GM19463 (cell line): ENCODE data around the gene RNU7-1.
A peak's percentile ranks its signal among the peaks of the same experiment; 100 is the strongest.

Experiments
- ATAC-seq: cut with Tn5 transposase; IDR thresholded peaks from one replicate; pipeline ENCODE4 v1.9.1; 2021; ENCODE audit warnings: mild to moderate bottlenecking, moderate library complexity; ENCODE audit not compliant: unreplicated experiment

The RNU7-1 gene

DNA sequence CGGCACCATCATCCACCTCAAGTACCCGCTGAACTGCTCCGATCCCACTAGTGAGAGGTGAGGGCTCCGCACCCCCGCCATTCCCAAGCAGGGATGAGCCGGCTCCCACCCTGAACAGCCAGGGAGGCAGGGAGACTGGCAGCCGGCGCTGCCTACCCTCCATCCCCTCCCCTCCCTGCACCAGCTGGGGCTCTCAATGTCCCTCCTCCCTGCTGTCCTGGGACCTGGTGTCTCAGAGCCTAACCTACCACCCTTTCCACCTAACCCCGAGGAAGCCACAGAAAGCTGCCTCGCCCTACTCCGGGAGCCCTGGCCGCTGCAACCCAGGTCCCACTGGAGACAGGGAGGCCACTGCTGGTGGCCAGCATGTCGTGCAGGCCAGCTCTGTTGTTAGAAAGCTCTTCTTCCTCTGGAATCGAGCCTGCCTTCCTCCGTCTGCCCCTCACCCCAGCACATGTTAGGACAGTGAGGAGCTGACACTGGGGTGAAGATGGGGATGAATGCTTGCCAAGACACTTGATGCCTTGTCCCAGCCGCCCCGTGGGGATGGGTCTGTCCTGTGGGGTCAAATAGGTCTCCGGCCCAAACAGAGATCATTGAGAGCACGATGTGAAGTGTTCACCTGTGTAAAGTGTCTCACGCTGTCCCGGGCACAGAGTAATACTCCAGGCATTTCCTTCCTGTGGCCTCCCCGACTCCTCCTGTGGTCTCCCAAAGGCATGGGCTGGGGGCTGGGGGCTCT, 8.7 kb downstream of the RNU7-1 start:
- ATAC-seq, result no peak

DNA sequence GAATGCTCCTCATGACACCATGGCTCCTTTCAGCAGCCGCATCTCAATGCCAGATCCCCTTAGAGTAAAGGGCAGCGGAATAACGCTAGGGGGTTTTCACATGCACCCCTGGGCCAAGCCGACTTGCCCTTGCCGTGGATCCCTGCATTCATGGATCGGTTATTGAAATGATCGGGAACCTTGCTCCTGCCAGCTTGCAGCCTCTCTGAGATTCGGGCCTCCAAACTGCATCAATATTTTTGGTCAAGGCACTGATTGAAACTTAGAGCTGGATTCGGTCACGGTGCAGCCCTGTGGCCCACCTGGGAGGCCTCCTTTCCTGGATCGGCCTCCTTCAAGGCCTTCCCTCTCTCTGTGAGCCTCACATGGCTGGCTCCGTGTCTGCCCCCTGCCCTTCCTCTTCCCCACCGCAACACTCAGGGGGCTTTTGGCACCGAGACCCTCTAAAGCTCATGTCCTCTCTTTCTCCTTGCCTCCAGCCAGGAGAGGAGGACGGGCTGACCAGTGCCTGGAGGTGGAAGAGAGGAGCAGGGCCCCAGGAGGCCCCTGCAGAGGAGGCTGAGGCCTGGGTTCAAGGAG, 9.3 kb downstream of the RNU7-1 start:
- ATAC-seq, result no peak

DNA sequence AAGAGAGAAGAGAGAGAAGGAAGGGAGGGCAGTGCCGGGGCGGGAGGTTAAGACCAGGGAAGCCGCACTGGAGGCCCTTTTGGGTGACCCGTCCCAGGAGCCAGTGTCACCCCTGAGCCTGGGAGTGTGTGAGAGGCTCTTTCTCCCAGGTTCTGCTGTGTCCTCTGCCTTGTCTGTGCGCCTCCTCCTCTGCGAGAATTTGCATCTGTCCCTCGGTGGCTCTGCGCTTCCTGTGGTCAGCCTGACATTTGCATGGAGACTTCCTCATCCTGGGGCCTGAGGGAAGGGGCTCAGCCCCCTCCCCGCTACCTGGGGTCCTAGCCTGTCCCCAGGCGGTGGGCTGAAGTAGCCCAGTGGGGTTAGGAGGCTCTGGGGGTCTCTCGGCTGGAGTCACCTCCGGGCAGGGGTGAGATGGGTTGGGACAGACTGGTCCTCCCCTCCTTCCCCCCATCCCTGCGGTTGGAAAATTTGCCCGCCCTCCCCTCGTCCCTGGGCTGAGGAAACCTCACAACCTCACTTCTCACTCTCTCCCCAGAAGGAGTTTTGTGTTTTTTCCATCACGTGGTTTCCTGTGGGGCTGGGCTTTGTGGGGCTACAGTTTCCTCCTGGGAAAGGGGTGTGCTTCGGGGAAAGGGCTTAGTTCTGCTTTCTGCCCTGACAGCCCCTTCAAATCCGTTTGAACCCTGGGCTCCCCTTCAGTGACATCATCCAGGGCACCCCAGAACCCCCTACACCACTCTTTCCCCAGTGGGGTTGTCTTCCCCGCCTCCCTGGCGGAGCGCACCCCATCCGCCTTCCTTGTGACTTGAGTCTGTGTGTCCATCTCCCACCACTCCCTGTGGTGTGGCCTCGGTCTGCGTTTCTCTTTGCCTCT, 10.1 kb downstream of the RNU7-1 start:
- ATAC-seq, result peak; percentile 40

DNA sequence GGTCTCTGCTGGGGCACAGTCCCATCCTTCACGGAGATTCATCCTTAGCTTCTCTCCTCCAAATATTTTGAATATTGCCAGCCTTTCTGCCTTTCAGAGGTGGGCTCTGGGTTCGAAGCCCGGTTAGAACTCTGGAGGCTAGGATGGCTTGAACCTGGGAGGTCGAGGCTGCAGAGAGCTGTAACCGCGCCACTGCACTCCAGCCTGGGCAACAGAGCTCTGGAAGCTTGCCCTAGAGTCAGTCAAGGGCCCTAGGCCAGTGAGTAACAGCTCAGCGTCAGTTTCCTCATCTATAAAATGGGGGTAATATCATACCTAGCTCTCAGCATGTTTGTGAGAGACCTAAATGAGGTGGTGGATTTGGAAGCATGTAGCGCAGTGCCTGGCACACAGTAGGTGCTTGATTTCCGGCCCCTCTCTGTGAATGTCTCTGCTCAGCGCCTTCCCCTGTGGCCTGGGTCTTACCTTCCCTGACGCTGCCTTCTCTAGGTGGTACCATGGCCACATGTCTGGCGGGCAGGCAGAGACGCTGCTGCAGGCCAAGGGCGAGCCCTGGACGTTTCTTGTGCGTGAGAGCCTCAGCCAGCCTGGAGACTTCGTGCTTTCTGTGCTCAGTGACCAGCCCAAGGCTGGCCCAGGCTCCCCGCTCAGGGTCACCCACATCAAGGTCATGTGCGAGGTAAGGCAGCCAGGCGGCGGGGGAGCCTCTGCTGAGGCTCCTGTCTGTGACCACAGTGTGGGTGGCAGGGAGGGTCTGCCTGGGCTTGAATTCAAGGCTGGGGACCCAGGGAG, 10.9 kb downstream of the RNU7-1 start:
- ATAC-seq, result no peak

DNA sequence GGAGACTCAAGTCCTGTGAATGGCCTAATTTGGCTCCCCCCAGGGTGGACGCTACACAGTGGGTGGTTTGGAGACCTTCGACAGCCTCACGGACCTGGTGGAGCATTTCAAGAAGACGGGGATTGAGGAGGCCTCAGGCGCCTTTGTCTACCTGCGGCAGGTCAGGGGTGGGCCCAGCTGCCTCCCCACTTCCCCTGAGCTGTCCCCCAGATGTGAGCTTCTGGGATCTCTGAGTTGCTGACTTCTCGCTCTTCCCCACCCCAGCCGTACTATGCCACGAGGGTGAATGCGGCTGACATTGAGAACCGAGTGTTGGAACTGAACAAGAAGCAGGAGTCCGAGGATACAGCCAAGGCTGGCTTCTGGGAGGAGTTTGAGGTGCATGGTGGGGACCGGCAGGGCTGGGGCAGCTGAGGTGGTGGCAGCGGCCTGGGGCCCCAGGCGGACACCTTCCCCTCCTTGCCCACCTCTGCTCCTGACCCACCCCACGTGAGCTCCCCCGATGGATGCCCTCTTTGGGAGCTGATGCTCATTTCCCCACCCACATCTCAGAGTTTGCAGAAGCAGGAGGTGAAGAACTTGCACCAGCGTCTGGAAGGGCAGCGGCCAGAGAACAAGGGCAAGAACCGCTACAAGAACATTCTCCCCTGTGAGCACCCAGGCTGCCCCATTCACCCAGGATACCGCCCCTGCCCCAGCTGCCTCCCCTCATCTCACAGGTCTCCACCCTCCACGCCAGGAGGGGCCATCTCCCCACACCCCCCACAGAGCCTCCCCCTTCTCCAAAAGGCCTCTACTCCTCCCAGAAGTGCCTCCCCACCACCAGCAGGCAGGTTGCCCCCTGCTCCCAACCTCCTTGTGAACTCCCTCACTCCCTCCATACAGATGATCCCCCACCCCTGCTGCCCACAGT, 11.7 kb downstream of the RNU7-1 start:
- no peak for ATAC-seq

DNA sequence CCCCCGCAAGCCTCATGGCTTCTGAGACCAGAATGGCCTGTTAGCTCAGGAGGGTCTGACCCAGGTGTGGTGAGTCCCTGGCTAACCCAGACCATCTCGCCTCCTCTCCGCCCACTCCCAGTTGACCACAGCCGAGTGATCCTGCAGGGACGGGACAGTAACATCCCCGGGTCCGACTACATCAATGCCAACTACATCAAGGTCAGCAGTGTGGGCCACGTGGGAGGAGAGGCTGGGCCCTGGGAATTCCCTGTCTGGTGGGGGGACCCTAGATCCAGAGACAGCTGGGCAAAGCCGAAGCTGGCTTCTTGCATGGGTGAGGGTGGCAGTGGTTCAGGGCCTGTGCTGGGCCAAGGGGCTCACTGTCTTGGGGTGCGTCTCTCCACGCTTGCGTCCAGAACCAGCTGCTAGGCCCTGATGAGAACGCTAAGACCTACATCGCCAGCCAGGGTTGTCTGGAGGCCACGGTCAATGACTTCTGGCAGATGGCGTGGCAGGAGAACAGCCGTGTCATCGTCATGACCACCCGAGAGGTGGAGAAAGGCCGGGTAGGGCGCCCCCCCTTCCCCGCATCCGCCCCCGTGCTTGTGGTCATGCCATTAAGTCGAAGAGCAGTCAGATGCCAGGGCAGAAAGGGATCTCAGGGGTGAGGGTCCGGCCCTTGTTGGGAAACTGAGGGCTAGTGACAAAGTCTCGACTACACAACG, 12.6 kb downstream of the RNU7-1 start:
- no peak for ATAC-seq

DNA sequence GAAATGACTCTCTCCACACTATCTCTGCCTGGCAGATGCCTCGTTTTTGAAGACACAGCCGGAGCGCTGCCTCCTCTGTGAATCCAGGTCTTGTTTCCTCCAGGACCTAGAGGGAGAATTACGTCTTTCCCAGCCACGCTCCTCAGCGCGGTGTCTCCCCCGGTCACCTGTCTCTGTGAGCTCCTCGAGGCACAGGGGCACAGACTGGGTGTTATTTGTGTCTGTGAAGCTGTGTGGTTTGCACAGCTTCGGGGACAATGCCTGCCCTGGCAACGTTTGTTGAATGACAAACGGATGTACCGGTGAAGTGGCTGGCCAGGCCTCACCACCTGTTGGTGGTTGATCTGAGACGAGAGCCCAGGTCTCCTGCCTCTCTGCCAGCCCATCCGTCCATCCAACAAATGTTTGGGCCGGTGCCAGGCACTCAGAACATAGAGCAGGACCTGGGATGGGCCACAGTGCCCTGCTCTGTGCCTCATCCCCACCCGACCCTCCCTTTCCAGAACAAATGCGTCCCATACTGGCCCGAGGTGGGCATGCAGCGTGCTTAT, 13.6 kb downstream of the RNU7-1 start:
- no peak for ATAC-seq

DNA sequence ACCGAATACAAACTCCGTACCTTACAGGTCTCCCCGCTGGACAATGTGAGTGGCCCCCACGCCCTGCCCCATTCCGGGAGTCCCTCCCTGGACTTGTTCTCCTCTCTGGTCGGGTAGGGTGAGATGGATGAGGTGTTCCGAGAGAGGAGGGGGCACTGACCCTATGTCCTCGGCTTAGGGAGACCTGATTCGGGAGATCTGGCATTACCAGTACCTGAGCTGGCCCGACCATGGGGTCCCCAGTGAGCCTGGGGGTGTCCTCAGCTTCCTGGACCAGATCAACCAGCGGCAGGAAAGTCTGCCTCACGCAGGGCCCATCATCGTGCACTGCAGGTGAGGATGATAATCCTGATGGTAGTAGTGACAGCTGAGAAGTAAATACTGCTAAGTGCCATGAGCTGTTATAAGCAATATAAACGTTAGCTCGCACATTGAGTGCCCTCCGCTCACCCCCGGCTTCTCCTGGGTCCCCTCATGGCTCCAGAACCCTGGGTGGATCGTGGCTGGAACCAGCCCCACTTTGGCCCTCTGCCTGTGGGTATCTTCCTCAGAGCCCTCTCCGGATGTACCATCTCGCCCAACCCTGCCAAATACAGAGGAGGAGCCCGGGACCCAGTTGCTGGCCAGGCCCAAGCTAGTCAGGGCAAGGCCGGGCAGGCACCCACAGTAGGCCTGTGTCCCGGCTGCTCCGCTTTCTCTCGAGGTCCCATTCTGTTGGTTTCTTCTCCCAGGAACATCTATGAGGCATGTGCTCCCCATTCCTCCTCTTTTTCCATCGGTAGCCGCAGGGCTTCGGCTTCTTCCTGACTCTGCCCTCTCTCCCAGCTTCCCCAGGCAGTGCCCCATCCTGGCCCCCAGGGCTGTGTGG, 14.4 kb downstream of the RNU7-1 start:
- ATAC-seq, result no peak

DNA sequence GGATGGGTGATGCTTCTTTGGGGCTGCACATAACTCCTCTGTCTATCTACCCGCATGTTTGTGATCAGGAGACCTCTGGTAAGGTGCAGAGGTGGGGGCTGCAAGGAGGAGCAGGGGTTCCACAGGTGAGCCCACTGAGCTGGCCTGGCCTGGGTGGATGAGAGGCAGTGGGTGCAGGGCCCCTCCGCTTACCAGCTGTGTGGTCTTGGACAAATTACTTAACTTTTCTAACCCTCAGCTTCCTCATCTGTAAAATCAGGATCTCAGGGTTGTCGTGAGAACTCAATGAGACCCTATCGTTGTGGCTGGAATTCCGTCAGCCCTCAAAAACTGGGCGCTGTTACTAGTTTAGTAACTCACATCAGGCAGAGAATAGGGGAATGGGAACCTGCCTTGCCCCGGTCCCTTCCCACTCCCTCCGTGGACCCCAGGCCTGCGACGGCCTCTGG, 15.0 kb downstream of the RNU7-1 start:
- no peak for ATAC-seq

DNA sequence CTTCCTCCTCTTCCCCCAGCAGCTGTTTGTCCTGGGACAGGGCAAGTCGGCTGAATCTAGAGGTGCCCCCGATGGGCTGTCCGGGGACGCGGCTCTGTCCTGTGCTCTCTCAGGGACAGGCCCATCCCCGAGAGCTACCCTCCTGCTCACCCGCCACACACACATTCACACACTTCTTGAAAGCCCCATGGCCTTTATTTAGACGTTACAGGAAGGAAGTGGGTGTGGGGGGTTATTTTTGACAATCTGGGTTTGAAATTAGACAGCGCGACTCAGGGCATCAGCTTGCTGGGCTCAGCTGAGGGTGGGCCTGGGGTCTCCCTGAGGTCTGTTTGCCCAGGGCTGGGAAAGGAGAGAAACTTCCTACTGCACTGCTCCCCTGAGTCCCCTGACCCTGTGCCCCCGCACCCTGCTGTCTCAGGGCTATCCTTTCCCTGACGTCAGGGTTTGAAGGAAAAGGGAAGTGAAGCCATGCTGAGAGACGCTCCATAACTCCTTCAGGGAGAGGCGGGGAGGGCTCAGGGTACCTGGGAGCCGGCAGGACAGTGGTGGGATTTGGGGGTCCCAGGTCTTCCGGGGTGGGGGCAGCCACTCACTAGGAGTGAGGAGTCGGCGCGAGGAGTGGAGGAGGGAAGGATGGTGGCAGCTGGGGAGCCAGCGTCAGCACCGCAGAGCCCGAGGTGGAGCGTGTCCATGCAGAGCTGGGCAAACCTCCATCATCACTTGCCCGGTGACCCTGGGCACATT, 15.6 kb downstream of the RNU7-1 start:
- peak; percentile 43 for ATAC-seq

DNA sequence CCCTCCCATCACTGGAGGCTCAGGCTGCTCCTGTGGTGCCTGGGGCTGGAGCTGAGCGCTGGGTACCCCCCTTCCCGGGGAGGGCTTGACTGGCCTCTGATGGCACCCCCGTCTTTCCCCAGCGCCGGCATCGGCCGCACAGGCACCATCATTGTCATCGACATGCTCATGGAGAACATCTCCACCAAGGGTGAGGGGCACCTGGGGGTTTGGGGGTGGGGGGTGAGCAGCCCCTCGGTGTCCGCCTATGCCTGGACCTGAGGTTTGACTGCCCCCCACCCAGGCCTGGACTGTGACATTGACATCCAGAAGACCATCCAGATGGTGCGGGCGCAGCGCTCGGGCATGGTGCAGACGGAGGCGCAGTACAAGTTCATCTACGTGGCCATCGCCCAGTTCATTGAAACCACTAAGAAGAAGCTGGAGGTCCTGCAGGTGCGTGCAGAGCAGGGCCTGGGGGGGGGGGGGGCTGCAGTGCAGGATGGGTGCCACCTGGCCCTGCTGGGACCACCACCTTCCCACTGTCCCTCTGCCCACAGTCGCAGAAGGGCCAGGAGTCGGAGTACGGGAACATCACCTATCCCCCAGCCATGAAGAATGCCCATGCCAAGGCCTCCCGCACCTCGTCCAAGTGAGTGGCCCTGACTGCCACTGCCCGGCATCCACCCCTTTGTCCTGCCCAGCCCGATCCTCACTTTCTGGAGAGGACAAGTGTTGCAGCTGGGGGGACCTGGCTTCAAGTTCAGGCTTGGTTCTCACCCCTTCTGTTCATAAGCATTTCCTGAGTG, 16.4 kb downstream of the RNU7-1 start:
- ATAC-seq, result no peak

DNA sequence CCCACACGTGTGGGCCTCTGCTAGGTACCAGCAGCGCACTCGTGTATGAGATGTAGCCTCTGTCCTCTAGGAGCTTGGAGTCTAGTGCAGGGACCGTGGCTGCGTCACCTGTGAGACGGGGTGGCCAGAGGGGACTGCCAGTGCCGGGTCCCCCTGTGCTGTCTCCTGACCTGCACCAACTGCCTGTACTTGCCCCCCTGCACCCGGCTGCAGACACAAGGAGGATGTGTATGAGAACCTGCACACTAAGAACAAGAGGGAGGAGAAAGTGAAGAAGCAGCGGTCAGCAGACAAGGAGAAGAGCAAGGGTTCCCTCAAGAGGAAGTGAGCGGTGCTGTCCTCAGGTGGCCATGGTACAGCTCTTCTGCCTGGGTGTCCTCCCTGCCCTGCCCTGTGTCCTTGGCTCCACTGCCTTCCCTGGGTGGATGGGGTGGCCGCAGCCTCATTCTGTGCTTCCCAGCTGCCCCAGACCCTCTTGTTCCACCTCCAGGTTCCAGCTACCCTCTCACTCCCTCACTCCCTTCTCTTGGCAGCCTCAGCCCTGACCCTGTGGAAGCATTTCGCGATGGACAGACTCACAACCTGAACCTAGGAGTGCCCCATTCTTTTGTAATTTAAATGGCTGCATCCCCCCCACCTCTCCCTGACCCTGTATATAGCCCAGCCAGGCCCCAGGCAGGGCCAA, 17.1 kb downstream of the RNU7-1 start:
- no peak for ATAC-seq

DNA sequence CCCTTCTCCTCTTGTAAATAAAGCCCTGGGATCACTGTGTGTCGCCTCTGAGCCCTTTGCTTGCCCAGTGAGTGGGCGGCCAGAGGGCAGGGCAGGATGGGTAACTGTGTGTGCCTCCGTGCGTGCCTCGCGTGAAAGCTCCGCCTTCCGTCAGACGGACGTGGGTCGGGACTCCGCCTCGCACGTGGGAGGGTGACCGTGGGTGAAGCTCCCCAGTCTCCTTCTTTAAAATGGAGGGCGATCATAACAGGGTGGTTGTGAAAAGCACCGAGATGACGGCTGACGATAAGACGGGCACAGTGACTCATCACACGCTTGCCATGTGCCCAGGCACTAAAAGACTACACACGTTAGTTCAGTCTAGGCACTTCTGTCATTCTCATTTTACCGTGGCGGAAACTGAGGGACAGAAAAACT, 17.7 kb downstream of the RNU7-1 start:
- ATAC-seq, result peak; percentile 24

DNA sequence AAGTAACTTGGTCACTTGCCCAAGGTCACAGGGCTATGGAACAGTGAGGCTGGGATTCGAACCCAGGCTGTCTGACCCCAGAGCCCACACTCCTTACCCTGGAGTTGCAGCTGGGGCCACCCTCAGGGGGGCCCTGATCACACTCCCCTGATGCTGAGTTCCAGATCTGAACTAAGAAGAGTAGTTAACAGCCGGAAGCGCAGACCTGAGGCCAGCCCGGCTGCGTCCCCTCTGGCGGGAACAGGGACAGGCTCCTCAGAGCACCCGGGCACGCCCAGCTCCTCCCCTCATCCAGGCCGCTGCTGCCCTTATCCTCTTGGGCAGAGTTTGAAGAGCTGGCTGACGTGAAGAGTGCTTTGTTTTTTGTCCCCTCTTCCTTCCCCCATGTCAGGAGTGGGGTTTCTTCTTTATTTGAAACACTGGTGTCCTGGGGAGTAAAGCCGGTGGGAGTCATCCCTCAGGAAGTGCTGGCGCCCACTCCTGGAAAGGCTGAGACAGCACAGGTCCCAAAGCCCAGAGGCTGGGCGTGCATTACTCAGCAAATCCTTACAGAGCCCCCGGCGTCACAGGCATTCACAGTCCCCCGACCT, 18.2 kb downstream of the RNU7-1 start:
- peak; percentile 31 for ATAC-seq

DNA sequence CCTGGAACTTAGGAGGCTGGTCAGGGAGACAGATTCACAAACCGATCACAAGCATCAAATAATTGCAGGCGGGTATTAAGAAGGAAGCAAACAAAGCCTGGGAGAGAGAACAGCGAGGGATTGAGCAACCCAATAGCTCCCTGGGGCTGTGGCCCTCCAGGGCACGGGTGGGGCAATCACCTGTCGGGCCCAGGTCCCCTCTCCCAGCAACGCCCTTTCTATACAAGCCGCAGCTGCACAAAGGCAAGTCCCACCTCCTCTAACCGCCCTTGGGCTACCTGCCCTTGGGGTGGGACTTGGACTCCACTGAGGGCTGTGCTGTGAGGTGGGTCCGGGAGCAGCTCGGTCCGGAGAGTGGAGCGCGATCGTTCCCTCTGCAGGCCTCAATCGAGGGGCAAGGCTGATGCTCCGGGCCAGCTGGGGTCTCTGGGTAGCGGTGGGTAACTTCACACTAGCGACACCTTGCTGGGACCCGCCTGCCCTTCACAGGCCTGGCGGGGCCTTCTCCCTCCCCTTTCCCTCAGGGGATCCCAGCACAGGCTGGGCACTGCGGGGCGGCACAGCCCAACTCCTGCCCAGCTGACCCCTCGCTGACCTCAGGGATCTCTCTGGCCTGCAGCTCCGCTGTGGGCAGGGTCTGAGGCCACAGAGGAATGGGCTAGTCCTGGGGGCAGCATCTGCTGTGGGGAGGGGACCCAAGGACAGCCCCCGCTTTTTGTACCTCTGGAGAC, 18.8 kb downstream of the RNU7-1 start:
- no peak for ATAC-seq
